Duodenal mucosa (tissue), 2 donors: Measurements from ENCODE around the gene INSRR.

Experiments used
- H3K27ac ChIP-seq: one replicate; pipeline ENCODE4 v1.7.0; 2013; ENCODE audit warnings: low read depth, low read length
- H3K27me3 ChIP-seq, 2 donors: one replicate each; pipeline ENCODE4 v1.7.0; 2013; ENCODE audit warnings: low read length in 2 of 2, control low read depth in 1 of 2; ENCODE audit not compliant: insufficient read depth in 2 of 2, control insufficient read depth in 1 of 2
- H3K36me3 ChIP-seq, 2 donors: one replicate each; pipeline ENCODE4 v1.7.0; 2013; ENCODE audit warnings: low read length in 2 of 2, control low read depth in 1 of 2; ENCODE audit not compliant: insufficient read depth in 2 of 2, control insufficient read depth in 1 of 2
- H3K4me1 ChIP-seq, 2 donors: one replicate each; pipeline ENCODE4 v1.7.0; 2013; ENCODE audit warnings: low read length in 2 of 2, control low read depth in 1 of 2; ENCODE audit not compliant: insufficient read depth in 2 of 2, control insufficient read depth in 1 of 2
- H3K4me3 ChIP-seq, 2 donors: one replicate each; pipeline ENCODE4 v1.7.0; 2013; ENCODE audit warnings: low read length in 2 of 2, low read depth in 1 of 2
- H3K9ac ChIP-seq, 2 donors: one replicate each; pipeline ENCODE4 v1.7.0; 2013; ENCODE audit warnings: low read length in 2 of 2, low read depth in 1 of 2
- H3K9me3 ChIP-seq, 2 donors: one replicate each; pipeline ENCODE4 v1.7.0; 2013; ENCODE audit warnings: low read length in 2 of 2, control low read depth in 1 of 2; ENCODE audit not compliant: control insufficient read depth in 1 of 2

The INSRR gene

GRCh38 chr1:156808186-156809030, 50.5 kb downstream of the INSRR start:
- Histone ChIP-seq H3K4me1 (peaks cover 12 to 25% of the 10 kb centered on the region in 2 donors), H3K9me3 (no peaks in the 10 kb centered on the region), H3K27me3 (no peaks in the 10 kb centered on the region), H3K27ac (no peak overlapping the region), H3K36me3 (no peaks in the 10 kb centered on the region), H3K9ac (no peak overlapping the region), H3K4me3 (no peak overlapping the region)

GRCh38 chr1:156807627-156808026, 51.3 kb downstream of the INSRR start:
- no peaks in the 10 kb centered on the region for H3K36me3 ChIP-seq
- H3K27ac ChIP-seq, result no peak overlapping the region
- H3K4me1 ChIP-seq, result peaks cover 10 to 17% of the 10 kb centered on the region in 2 donors
- H3K4me3 ChIP-seq, result no peak overlapping the region
- no peaks in the 10 kb centered on the region for H3K9me3 ChIP-seq
- H3K9ac ChIP-seq, result no peak overlapping the region
- no peaks in the 10 kb centered on the region for H3K27me3 ChIP-seq

GRCh38 chr1:156806512-156807440, 52.1 kb downstream of the INSRR start:
- no peak overlapping the region for H3K4me3 ChIP-seq
- no peak overlapping the region for H3K27ac ChIP-seq
- H3K9ac ChIP-seq, result no peak overlapping the region
- peaks cover 10 to 17% of the 10 kb centered on the region in 2 donors for H3K4me1 ChIP-seq
- H3K27me3 ChIP-seq, result no peaks in the 10 kb centered on the region
- peaks cover 5 to 6% of the 10 kb centered on the region in 2 donors for H3K36me3 ChIP-seq
- no peaks in the 10 kb centered on the region for H3K9me3 ChIP-seq

- Histone ChIP-seq H3K27me3 (no peaks in the 10 kb centered on the region), H3K36me3 (peaks cover 13 to 15% of the 10 kb centered on the region in 2 donors), H3K27ac (no peak overlapping the region), H3K4me1 (peaks cover 10 to 17% of the 10 kb centered on the region in 2 donors), H3K9ac (no peak overlapping the region), H3K4me3 (no peak overlapping the region), H3K9me3 (no peaks in the 10 kb centered on the region)
These were observed 53.0 kb downstream of the INSRR start for GRCh38 chr1:156805766-156806511.

- Histone ChIP-seq H3K27ac (no peak overlapping the region), H3K4me1 (peaks cover 10 to 17% of the 10 kb centered on the region in 2 donors), H3K9me3 (no peaks in the 10 kb centered on the region), H3K9ac (no peak overlapping the region), H3K4me3 (no peak overlapping the region), H3K27me3 (no peaks in the 10 kb centered on the region), H3K36me3 (peaks cover 23 to 27% of the 10 kb centered on the region in 2 donors)
These were observed 54.2 kb downstream of the INSRR start for GRCh38 chr1:156804572-156805243.

GRCh38 chr1:156804026-156804425, 54.9 kb downstream of the INSRR start:
- H3K4me1 ChIP-seq, result peaks cover 10 to 17% of the 10 kb centered on the region in 2 donors
- H3K9ac ChIP-seq, result no peak overlapping the region
- no peak overlapping the region for H3K27ac ChIP-seq
- H3K9me3 ChIP-seq, result no peaks in the 10 kb centered on the region
- H3K36me3 ChIP-seq, result peaks cover 27 to 34% of the 10 kb centered on the region in 2 donors
- no peaks in the 10 kb centered on the region for H3K27me3 ChIP-seq
- H3K4me3 ChIP-seq, result no peak overlapping the region

- no peak overlapping the region for H3K4me3 ChIP-seq
- peaks cover 10 to 17% of the 10 kb centered on the region in 2 donors for H3K4me1 ChIP-seq
- no peaks in the 10 kb centered on the region for H3K27me3 ChIP-seq
- H3K27ac ChIP-seq, result no peak overlapping the region
- H3K36me3 ChIP-seq, result peaks cover 27 to 40% of the 10 kb centered on the region in 2 donors
- no peaks in the 10 kb centered on the region for H3K9me3 ChIP-seq
- H3K9ac ChIP-seq, result no peak overlapping the region
These were observed 55.6 kb downstream of the INSRR start for GRCh38 chr1:156803086-156803851.

GRCh38 chr1:156802421-156802935, 56.4 kb downstream of the INSRR start:
- H3K27ac ChIP-seq, result no peak overlapping the region
- no peak overlapping the region for H3K4me3 ChIP-seq
- H3K9me3 ChIP-seq, result no peaks in the 10 kb centered on the region
- no peaks in the 10 kb centered on the region for H3K27me3 ChIP-seq
- peaks cover 34 to 47% of the 10 kb centered on the region in 2 donors for H3K36me3 ChIP-seq
- H3K4me1 ChIP-seq, result peaks cover 10 to 17% of the 10 kb centered on the region in 2 donors
- H3K9ac ChIP-seq, result no peak overlapping the region
